Caco-2 (cell line): ENCODE measurements around the gene FAAP20. TPM values are rescaled to one million over a fixed set of nuclear protein-coding genes. Genes with fewer than 3 reads are reported as not detected.

Experiments
- BruUV-seq: library from RNA; stranded (reverse); fragments of 400-500 nt; replicated peaks from 2 replicates; lab custom pipeline; 2021; lab: Mats Ljungman, UMichigan
- CTCF ChIA-PET: fragments of 300-600 bp; sonication (Branson Sonifier 250); formaldehyde crosslinking; loops from one replicate; lab custom pipeline; 2022; ENCODE audit warnings: antibody characterized with exemption; lab: Charles Lee
- POLR2A ChIA-PET: fragments of 300-600 bp; sonication (Branson Sonifier 250); formaldehyde crosslinking; loops from one replicate; lab custom pipeline; 2022; ENCODE audit warnings: antibody characterized with exemption; lab: Charles Lee
- DNase-seq, 2 experiments: peaks; one replicate each; pipeline versions ENCODE4 v3.0.0 to v3.0.0-alpha.2; 2020 to 2022
- H3K27me3 ChIP-seq: replicated peaks from 2 replicates; pipeline ENCODE4 v1.6.0; 2011; ENCODE audit warnings: low read length; ENCODE audit not compliant: control insufficient read depth, insufficient read depth
- H3K36me3 ChIP-seq: 2 replicates; pipeline ENCODE4 v1.5.1; 2011; ENCODE audit warnings: low read length; ENCODE audit not compliant: control insufficient read depth, insufficient read depth
- H3K4me1 ChIP-seq: fragments of 250-450 bp; sonication (Bioruptor Pico); 2 replicates; pipeline ENCODE4 v1.5.1; 2020; ENCODE audit warnings: mild to moderate bottlenecking
- H3K4me3 ChIP-seq: 2 replicates; pipeline ENCODE4 v1.5.1; 2011; ENCODE audit warnings: low read depth, mild to moderate bottlenecking, control low read depth, low read length
- H3K9me3 ChIP-seq: fragments of 250-450 bp; sonication (Bioruptor Pico); 2 replicates; pipeline ENCODE4 v1.5.1; 2020; ENCODE audit warnings: mild to moderate bottlenecking, moderate library complexity
- H3K27ac Mint-ChIP-seq: one replicate; pipeline ENCODE4 v1.8.0; 2022; ENCODE audit warnings: mixed read lengths; ENCODE audit not compliant: unreplicated experiment
- H3K27me3 Mint-ChIP-seq: one replicate; pipeline ENCODE4 v1.8.0; 2022; ENCODE audit warnings: mixed read lengths; ENCODE audit not compliant: insufficient read depth, unreplicated experiment
- H3K36me3 Mint-ChIP-seq: one replicate; pipeline ENCODE4 v1.8.0; 2022; ENCODE audit warnings: mild to moderate bottlenecking, mixed read lengths; ENCODE audit not compliant: insufficient read depth, unreplicated experiment
- H3K4me1 Mint-ChIP-seq: one replicate; pipeline ENCODE4 v1.8.0; 2022; ENCODE audit warnings: low read depth, mixed read lengths; ENCODE audit not compliant: unreplicated experiment
- H3K4me3 Mint-ChIP-seq: one replicate; pipeline ENCODE4 v1.8.0; 2022; ENCODE audit warnings: mild to moderate bottlenecking, moderate library complexity, mixed read lengths; ENCODE audit not compliant: unreplicated experiment
- H3K9me3 Mint-ChIP-seq: one replicate; pipeline ENCODE4 v1.8.0; 2022; ENCODE audit warnings: mixed read lengths; ENCODE audit not compliant: unreplicated experiment
- intact Hi-C: fragments of 100-400 bp; cut with micrococcal nuclease; formaldehyde crosslinking; loops from one replicate; pipeline ENCODE4 v1.10.0; 2022; ENCODE audit not compliant: unreplicated experiment
- total RNA-seq: library from RNA; stranded (reverse); gene quantifications from 2 replicates; pipeline ENCODE4 v1.2.3, GENCODE V29; 2022
- TF ChIP-seq, protein P1 (sequence below), 2 experiments: fragments of 200-600 bp in 1 of 2; IDR thresholded peaks; 1 replicate in 1 of 2; 2 replicates in 1 of 2; pipeline versions ENCODE4 v1.5.1 to v1.8.0; 2011 to 2022; ENCODE audit warnings: antibody characterized with exemption in 1 of 2, control low read depth in 1 of 2, inconsistent platforms in 1 of 2, low read depth in 1 of 2, low read length in 1 of 2, mild to moderate bottlenecking in 1 of 2, moderate library complexity in 1 of 2; ENCODE audit not compliant: insufficient read depth in 1 of 2, severe bottlenecking in 1 of 2, unreplicated experiment in 1 of 2

FAAP20 gene
- total RNA-seq, 1 experiment from 2014 or later, result 72.4 TPM

DNA sequence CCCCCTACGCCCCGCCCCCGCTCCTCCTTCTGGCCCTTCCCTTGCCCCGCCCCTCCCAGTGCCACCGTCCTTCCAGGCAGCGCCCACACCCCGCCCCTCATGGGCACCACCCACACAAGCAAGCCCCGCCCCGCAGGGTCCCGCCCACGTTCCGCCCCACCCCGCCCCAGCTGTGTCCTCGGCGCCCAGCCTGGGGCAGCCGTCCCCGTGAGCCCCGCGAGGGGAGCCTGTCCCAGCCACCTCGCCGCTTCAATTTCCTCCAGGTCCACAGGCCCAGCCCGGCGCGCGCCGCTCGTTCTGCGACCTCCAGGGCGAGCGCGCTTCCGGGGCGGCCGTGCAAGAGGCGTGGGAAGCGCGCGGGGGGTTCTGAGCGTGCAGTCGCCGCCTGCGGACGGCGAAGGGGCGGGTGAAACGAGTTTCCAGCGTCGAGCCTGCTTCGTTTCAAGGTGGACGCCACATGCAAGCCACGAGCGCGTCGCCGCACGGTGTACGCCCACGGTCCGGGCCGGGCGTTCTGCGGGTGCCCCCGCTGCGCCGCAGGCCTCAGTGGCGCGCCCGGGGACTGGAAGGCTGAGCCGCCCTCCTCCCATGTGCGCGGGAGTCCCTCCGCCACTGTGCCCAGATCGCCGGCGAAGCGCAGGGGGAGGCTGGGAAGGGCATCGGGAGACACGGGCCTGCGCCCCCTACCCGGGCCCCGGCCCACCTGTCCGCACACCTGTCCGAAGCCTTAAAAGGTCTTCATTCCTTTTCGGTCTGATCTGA is 10.8 kb upstream of the FAAP20 start:
- Histone ChIP-seq H3K9me3 (no peaks in the 10 kb centered on the region), H3K4me3 (peak overlapping the region; percentile 53), H3K27me3 (no peaks in the 10 kb centered on the region), H3K36me3 (no peaks in the 10 kb centered on the region), H3K4me1 (peaks cover 6% of the 10 kb centered on the region; the same call in 1 of the 2 replicates)
- CTCF ChIA-PET, result interaction anchor here (0.8 to 1.4 kb wide), 2 partner anchors 10 to 29 kb away, joined by 3 to 13 read pairs; partner anchors contain the start of gene FAAP20
- POLR2A ChIA-PET, result interaction anchor here (0.9 to 1.3 kb wide), 3 partner anchors 10 to 173 kb away, joined by 3 to 5 read pairs (median 3); no protein-coding TSS in a partner anchor
- TF ChIP-seq, protein P1, sequence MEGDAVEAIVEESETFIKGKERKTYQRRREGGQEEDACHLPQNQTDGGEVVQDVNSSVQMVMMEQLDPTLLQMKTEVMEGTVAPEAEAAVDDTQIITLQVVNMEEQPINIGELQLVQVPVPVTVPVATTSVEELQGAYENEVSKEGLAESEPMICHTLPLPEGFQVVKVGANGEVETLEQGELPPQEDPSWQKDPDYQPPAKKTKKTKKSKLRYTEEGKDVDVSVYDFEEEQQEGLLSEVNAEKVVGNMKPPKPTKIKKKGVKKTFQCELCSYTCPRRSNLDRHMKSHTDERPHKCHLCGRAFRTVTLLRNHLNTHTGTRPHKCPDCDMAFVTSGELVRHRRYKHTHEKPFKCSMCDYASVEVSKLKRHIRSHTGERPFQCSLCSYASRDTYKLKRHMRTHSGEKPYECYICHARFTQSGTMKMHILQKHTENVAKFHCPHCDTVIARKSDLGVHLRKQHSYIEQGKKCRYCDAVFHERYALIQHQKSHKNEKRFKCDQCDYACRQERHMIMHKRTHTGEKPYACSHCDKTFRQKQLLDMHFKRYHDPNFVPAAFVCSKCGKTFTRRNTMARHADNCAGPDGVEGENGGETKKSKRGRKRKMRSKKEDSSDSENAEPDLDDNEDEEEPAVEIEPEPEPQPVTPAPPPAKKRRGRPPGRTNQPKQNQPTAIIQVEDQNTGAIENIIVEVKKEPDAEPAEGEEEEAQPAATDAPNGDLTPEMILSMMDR (IDR thresholded peaks at IDR 0.05; ENCODE audit: insufficient read depth in 1 of 2, low read depth in 1 of 2, low read length in 1 of 2, severe bottlenecking in 1 of 2, unreplicated experiment in 1 of 2), result no peak
- no TSS peak for BruUV-seq
- intact Hi-C loops, result no loop called here
- H3K36me3 Mint-ChIP-seq, result no peaks in the 10 kb centered on the region
- no peaks in the 10 kb centered on the region for H3K9me3 Mint-ChIP-seq
- DNase-seq, result peak; percentile 93
- H3K27ac Mint-ChIP-seq, result no peak overlapping the region
- H3K4me1 Mint-ChIP-seq, result no peaks in the 10 kb centered on the region
- H3K4me3 Mint-ChIP-seq, result peak overlapping the region; percentile 57
- H3K27me3 Mint-ChIP-seq, result no peaks in the 10 kb centered on the region

DNA sequence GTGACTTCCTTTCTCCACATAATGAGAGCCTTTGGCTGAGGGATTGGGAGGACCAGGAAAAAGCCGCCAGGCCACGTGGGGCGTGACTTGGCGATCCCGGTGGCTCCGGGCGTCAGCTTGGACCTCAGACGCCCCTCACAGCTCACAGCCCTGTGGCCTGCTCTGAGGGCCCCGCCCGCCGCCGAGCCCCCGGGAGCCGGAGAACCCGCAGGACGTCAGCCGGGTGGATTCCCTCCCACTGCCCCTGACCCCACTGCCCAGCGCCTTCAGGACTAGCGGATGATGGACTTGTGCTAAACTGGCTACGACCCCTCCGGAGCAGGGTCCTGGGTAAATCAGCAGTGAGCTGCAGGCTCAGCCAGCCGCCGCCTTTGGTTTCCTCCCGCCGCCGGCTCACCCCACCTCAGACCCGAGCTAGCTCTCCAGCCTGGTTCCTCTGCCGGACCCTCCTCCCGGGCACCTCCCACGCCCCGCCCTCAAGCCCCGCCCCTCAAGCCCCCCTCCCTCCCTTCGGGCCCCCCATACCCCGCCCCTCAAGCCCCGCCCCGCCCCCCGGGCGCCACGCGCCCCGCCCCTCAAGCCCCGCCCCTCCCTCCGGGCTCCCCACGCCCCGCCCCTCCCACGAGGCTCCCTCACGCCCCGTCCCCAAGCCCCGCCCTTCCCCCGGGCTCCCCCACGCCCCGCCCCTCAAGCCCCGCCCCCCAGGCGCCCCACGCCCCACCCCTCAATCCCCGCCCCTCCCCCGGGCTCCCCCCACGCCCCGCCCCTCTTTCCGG is 10.0 kb upstream of the FAAP20 start:
- Mint-ChIP-seq H3K9me3 (no peaks in the 10 kb centered on the region), H3K36me3 (no peaks in the 10 kb centered on the region), H3K4me3 (peak overlapping the region; percentile 58), H3K27ac (no peak overlapping the region), H3K27me3 (no peaks in the 10 kb centered on the region), H3K4me1 (no peaks in the 10 kb centered on the region)
- TF ChIP-seq, protein P1 (IDR thresholded peaks at IDR 0.05; ENCODE audit: insufficient read depth in 1 of 2, low read depth in 1 of 2, low read length in 1 of 2, severe bottlenecking in 1 of 2, unreplicated experiment in 1 of 2), result no peak
- CTCF ChIA-PET, result interaction anchor here (0.6 to 1.4 kb wide), 4 partner anchors 10 to 184 kb away, joined by 3 to 13 read pairs (median 4); partner anchors contain the start of gene FAAP20
- BruUV-seq, result no TSS peak
- intact Hi-C loops, result no loop called here
- Histone ChIP-seq H3K36me3 (no peaks in the 10 kb centered on the region), H3K27me3 (no peaks in the 10 kb centered on the region), H3K4me3 (peak overlapping the region; percentile 45), H3K9me3 (no peaks in the 10 kb centered on the region), H3K4me1 (peaks cover 6% of the 10 kb centered on the region; the same call in 1 of the 2 replicates)
- POLR2A ChIA-PET, result interaction anchor here (0.9 to 1.3 kb wide), 3 partner anchors 10 to 174 kb away, joined by 3 to 5 read pairs (median 3); no protein-coding TSS in a partner anchor
- DNase-seq, result peak; percentile 66 to 71
